Stimulated activated CD8-positive, alpha-beta memory T cell treated with anti-CD3 and anti-CD28 coated beads, Interleukin-15, amount 100 ng/mL, for 1 hour (primary cell): Measurements from ENCODE around the gene CHST1.

Experiments used
- DNase-seq: peaks from one replicate; pipeline ENCODE4 v3.0.0-alpha.2; 2020; ENCODE audit warnings: low read depth

CHST1 gene

GRCh38 chr11:45665206-45665932 lies at the start of gene CHST1:
CHST1 (minus strand) TSS chr11:45665622; CDS start chr11:45650923, 14,699 bp downstream.
- no peak for DNase-seq

- DNase-seq = no peak
Measured at GRCh38 chr11:45713573-45713972, 48.2 kb upstream of the CHST1 start.

- no peak for DNase-seq
Measured at GRCh38 chr11:45710561-45710960, 45.1 kb upstream of the CHST1 start.

GRCh38 chr11:45708887-45709663 lies 43.7 kb upstream of the CHST1 start:
- DNase-seq = no peak

- DNase-seq = no peak
Measured at GRCh38 chr11:45704635-45705034, 39.2 kb upstream of the CHST1 start.

GRCh38 chr11:45704133-45704532 lies 38.7 kb upstream of the CHST1 start:
- no peak for DNase-seq

- no peak for DNase-seq
Measured at GRCh38 chr11:45702511-45702910, 37.1 kb upstream of the CHST1 start.

GRCh38 chr11:45698777-45699497 lies 33.5 kb upstream of the CHST1 start:
- no peak for DNase-seq

- DNase-seq = no peak
Measured at GRCh38 chr11:45692808-45693453, 27.5 kb upstream of the CHST1 start.

GRCh38 chr11:45688472-45689033 lies 23.1 kb upstream of the CHST1 start:
- DNase-seq = no peak

GRCh38 chr11:45687836-45688235 lies 22.4 kb upstream of the CHST1 start:
- DNase-seq = no peak

- no peak for DNase-seq
Measured at GRCh38 chr11:45685964-45686537, 20.6 kb upstream of the CHST1 start.

GRCh38 chr11:45684440-45684839 lies 19.0 kb upstream of the CHST1 start:
- no peak for DNase-seq

- no peak for DNase-seq
Measured at GRCh38 chr11:45683271-45684058, 18.0 kb upstream of the CHST1 start.

GRCh38 chr11:45679806-45680205 lies 14.4 kb upstream of the CHST1 start:
- no peak for DNase-seq

- no peak for DNase-seq
Measured at GRCh38 chr11:45678976-45679375, 13.6 kb upstream of the CHST1 start.

- DNase-seq = no peak
Measured at GRCh38 chr11:45677770-45678512, 12.5 kb upstream of the CHST1 start.

GRCh38 chr11:45676522-45677095 lies 11.2 kb upstream of the CHST1 start:
- DNase-seq = no peak

- DNase-seq = no peak
Measured at GRCh38 chr11:45675646-45676045, 10.2 kb upstream of the CHST1 start.
